ENCODE measurements around the gene KCND3.

The KCND3 gene

DNA sequence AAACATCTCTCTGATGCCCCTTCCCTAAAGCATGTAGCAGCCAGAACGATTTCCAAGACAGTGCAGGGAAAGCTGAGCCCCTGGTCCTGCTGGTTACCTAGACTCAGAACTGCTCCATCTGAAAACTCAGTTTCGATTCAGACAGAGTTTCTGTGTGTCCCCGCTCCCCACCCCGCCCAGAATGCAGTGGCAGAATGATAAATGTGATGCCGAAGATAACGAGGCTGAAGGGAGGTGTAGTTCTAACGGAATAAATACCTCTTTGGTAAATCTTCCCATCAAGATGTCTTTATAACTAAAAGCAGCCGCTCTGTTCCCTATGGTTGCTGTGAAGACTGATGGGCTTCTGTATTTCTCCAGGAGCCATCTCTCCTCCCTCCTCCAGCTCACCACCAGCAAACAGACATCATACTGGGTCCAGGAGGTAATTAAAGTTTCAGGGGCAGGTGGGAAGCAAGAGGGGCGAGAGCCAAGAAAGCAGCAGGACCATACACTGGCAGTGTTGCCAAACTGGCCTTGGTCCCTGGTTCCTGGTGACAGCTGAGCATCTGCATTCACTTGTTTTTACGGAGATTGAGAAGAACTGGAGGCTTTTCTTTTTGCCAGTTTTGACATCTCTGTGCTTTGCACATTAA is 156.8 kb downstream of the KCND3 start:
- DNase-seq (no peak), ATAC-seq (no peak)
- Mint-ChIP-seq H3K27ac (no peak overlapping the region), H3K9me3 (no peaks in the 10 kb centered on the region), H3K4me1 (no peaks in the 10 kb centered on the region), H3K4me3 (no peak overlapping the region), H3K36me3 (ENCODE audit: low read depth) (no peaks in the 10 kb centered on the region), H3K27me3 (peaks cover 15% of the 10 kb centered on the region)

- Mint-ChIP-seq H3K9me3 (no peaks in the 10 kb centered on the region), H3K27me3 (peaks cover 17% of the 10 kb centered on the region), H3K4me1 (no peaks in the 10 kb centered on the region), H3K36me3 (ENCODE audit: low read depth) (no peaks in the 10 kb centered on the region), H3K4me3 (no peak overlapping the region), H3K27ac (no peak overlapping the region)
- DNase-seq (no peak), ATAC-seq (no peak)
These were observed 158.3 kb downstream of the KCND3 start for GRCh38 chr1:111831153-111831552.

- H3K27me3 Mint-ChIP-seq, result peaks cover 20% of the 10 kb centered on the region
- no peaks in the 10 kb centered on the region for H3K9me3 Mint-ChIP-seq
- H3K4me1 Mint-ChIP-seq, result no peaks in the 10 kb centered on the region
- no peak overlapping the region for H3K4me3 Mint-ChIP-seq
- H3K27ac Mint-ChIP-seq, result no peak overlapping the region
- DNase-seq, result no peak
- no peak for ATAC-seq
- H3K36me3 Mint-ChIP-seq (ENCODE audit: low read depth), result no peaks in the 10 kb centered on the region
These were observed 161.5 kb downstream of the KCND3 start for GRCh38 chr1:111827946-111828345.

DNA sequence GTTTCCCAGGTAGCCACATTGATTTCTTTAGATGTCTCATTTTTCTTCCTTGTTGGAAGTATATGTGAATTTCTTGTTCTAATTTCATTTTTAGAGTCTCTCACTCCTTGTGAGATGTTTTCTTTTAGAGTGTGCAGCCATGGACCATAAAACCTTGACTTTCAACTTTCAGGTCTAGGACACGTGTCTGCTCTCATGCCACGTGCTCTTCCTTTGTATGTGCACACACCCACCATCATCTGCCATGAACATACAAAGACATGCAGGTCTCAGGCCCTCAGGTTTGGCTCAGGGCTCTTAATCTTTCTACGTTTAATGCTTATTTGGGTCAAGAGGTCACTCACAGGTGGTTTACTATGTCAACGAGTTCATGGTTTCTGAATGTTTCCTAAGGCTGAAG is 163.2 kb downstream of the KCND3 start:
- Mint-ChIP-seq H3K27me3 (peaks cover 24% of the 10 kb centered on the region), H3K36me3 (ENCODE audit: low read depth) (no peaks in the 10 kb centered on the region), H3K27ac (no peak overlapping the region), H3K4me1 (no peaks in the 10 kb centered on the region), H3K9me3 (no peaks in the 10 kb centered on the region), H3K4me3 (no peak overlapping the region)
- DNase-seq (no peak), ATAC-seq (no peak)

DNA sequence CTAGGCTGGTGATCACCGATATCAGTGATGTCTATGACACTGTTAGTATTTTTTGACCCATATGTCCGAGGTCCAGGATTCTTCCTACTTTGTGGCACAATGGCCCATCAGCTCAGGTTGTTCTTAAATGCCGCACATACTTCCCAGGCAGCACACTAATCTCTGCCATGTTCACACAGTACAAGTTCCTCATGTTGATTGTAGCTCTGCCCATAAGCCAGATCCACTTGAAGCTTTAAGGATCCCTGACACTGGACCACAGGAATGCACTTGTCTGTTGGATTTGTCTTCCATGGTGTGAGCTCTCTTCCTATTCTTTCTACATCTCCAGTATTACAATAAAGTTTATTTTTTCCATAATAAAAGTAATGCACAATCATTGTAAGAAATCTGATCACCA is 164.3 kb downstream of the KCND3 start:
- H3K27ac Mint-ChIP-seq, result no peak overlapping the region
- H3K4me3 Mint-ChIP-seq, result no peak overlapping the region
- H3K36me3 Mint-ChIP-seq (ENCODE audit: low read depth), result no peaks in the 10 kb centered on the region
- no peak for ATAC-seq
- no peaks in the 10 kb centered on the region for H3K4me1 Mint-ChIP-seq
- peaks cover 24% of the 10 kb centered on the region for H3K27me3 Mint-ChIP-seq
- H3K9me3 Mint-ChIP-seq, result no peaks in the 10 kb centered on the region
- no peak for DNase-seq

- no peaks in the 10 kb centered on the region for H3K9me3 Mint-ChIP-seq
- ATAC-seq (no peak), DNase-seq (no peak)
- no peaks in the 10 kb centered on the region for H3K4me1 Mint-ChIP-seq
- H3K4me3 Mint-ChIP-seq, result no peak overlapping the region
- H3K27ac Mint-ChIP-seq, result no peak overlapping the region
- H3K27me3 Mint-ChIP-seq, result peaks cover 10% of the 10 kb centered on the region
- no peaks in the 10 kb centered on the region for H3K36me3 Mint-ChIP-seq (ENCODE audit: low read depth)
These were observed 167.3 kb downstream of the KCND3 start for GRCh38 chr1:111822138-111822537.

DNA sequence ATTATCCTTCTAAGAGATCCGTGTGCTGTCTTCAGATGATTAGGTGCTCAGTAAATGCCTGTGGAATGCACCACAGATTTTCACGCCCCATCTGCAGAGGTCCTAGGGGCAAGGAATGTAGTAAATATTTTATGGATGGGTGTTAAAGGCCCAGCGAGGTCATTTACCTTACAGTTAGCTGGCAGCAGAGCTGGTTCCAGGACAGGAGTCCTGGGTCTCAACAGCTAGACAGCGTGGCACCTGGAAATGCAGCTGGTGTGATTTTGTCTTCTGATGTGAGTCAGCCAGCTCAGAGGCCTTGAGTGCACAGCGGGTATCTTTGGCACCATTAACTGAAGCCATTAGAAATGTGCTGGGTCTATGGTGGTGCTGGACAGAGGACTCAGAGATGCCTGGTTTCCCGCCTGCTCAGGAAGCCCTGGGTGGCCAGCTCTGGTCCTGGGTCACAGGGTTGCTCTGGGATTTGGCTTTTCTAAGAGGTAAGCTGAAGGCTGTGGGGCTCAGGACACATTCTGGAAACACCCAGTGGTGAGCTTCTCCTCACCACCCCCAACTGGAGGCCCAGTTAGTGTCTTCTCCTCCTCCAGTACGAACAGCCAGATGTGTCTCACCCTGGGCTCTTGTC is 168.2 kb downstream of the KCND3 start:
- Mint-ChIP-seq H3K4me1 (no peaks in the 10 kb centered on the region), H3K27me3 (peaks cover 9% of the 10 kb centered on the region), H3K36me3 (ENCODE audit: low read depth) (no peaks in the 10 kb centered on the region), H3K4me3 (no peak overlapping the region), H3K27ac (no peak overlapping the region), H3K9me3 (no peaks in the 10 kb centered on the region)
- ATAC-seq (no peak), DNase-seq (no peak)

DNA sequence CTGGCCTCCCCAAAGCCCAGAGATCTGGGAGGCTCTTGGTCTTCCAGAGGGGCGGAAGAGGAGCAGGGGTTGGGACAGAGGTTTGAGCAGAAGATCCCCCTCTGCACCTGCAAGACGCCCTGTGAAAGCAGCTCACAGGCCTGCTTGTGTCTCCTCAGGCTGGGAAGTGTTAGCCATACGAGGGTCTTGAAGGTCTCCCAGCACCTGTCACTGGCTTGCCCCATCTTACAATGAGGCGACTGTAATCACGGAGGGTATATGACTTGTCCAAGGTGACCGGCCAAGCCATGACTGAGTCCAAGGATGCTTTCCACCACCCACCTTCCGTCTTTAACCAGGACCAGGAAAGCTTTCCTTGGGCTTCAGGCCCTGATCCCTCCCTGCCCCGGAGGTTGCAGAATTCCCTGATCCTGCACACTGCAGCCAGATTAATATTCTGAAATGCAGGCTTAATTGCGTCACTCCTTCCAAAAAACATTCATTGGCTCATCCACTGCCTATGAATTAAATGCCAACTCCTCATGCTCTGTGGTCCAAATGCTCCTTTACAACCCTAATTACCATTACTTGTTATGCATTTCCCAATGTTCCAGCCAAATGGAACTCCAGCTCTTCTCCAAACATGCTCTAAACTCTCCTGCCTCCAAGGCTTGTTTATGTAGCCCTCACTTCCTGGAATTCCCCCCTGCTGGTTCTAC is 169.8 kb downstream of the KCND3 start:
- Mint-ChIP-seq H3K27me3 (peaks cover 6% of the 10 kb centered on the region), H3K9me3 (no peaks in the 10 kb centered on the region), H3K4me3 (no peak overlapping the region), H3K27ac (no peak overlapping the region), H3K36me3 (ENCODE audit: low read depth) (no peaks in the 10 kb centered on the region), H3K4me1 (no peaks in the 10 kb centered on the region)
- ATAC-seq (no peak), DNase-seq (no peak)

DNA sequence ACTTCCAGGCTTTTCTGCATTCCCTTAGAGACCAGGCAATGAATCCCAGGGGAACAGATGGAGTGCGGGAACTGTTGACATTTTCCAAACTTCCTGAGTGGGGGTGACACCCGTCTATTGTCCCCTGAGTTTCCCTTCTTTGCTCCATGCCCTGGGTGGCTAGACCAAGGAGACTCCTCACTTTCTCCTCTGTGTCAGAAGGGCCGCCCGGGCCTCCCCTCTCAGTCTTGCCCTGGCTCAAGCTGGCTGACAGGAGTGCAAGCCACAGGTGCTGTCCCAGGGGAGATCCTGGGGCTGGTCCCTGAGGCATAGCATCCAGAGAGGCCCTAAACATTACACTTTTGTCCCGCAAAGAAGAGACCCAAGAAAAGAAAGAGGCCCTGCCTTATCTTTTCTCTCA is 170.9 kb downstream of the KCND3 start:
- Mint-ChIP-seq H3K36me3 (ENCODE audit: low read depth) (no peaks in the 10 kb centered on the region), H3K27ac (no peak overlapping the region), H3K4me3 (no peak overlapping the region), H3K4me1 (no peaks in the 10 kb centered on the region), H3K9me3 (no peaks in the 10 kb centered on the region), H3K27me3 (peaks cover 5% of the 10 kb centered on the region)
- no peak for DNase-seq
- no peak for ATAC-seq

DNA sequence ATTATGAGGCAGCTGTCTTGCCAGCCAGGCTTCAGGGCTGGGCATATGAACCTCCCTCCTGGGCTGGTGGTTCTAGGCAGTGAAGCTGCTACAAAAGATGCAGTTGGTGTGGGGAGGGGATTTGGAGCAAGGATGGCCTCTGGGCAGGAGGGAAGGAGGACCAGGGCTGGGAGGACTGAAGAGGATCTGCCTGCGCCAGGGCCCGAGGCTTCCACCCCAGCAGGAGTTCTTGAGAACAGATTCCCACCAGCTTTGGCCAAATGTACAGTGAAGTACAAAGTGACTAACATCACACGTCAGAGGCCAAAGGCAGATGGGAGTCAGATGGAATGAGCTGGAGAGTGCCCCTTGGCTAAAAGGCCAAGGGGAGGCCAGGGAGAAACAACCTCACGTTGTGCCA is 171.4 kb downstream of the KCND3 start:
- DNase-seq (no peak), ATAC-seq (no peak)
- Mint-ChIP-seq H3K4me3 (no peak overlapping the region), H3K4me1 (no peaks in the 10 kb centered on the region), H3K27ac (no peak overlapping the region), H3K36me3 (ENCODE audit: low read depth) (no peaks in the 10 kb centered on the region), H3K27me3 (peaks cover 5% of the 10 kb centered on the region), H3K9me3 (no peaks in the 10 kb centered on the region)

DNA sequence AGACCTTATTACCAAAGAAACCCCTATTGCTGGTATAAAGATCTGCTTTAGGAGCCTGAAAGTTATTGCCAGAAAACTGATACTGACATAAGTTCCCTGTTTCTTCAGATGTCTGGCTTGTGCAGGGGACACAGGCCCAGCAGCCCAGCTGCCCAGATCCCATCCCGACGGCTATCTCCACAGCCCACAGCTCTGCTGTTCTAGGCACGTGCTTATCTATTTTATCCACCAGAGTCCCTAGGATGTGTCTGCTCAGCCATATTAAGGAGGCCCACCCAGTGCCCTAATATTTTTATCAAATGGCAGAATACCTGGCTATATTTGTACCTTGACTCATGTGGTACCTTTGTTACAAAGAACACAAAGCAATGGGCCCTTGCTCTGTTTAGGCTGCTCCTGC is 174.8 kb downstream of the KCND3 start:
- no peaks in the 10 kb centered on the region for H3K36me3 Mint-ChIP-seq (ENCODE audit: low read depth)
- H3K9me3 Mint-ChIP-seq, result no peaks in the 10 kb centered on the region
- DNase-seq, result no peak
- H3K27me3 Mint-ChIP-seq, result no peaks in the 10 kb centered on the region
- H3K4me3 Mint-ChIP-seq, result no peak overlapping the region
- no peak overlapping the region for H3K27ac Mint-ChIP-seq
- H3K4me1 Mint-ChIP-seq, result no peaks in the 10 kb centered on the region
- no peak for ATAC-seq

DNA sequence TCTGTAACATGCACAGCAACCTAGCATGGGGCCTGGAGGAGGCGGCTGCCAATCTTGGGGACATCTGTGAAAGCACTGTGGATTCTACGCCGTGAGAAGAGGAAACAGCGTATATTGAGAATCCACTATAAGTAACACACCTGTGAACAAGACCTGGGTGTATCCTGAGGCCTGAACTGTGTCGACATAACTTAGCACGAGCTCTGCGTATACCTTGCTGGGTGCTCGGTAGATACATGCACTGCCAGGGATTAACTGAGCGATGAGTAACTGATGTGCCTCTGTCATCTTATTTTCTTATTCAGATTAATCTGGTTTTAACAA is 175.2 kb downstream of the KCND3 start:
- H3K4me3 Mint-ChIP-seq, result no peak overlapping the region
- H3K9me3 Mint-ChIP-seq, result no peaks in the 10 kb centered on the region
- H3K4me1 Mint-ChIP-seq, result no peaks in the 10 kb centered on the region
- DNase-seq (no peak), ATAC-seq (no peak)
- no peaks in the 10 kb centered on the region for H3K27me3 Mint-ChIP-seq
- H3K27ac Mint-ChIP-seq, result no peak overlapping the region
- no peaks in the 10 kb centered on the region for H3K36me3 Mint-ChIP-seq (ENCODE audit: low read depth)

- no peak overlapping the region for H3K4me3 Mint-ChIP-seq
- DNase-seq (no peak), ATAC-seq (no peak)
These were observed 175.8 kb downstream of the KCND3 start for GRCh38 chr1:111813440-111814304.

GRCh38 chr1:111812306-111812705 is 177.2 kb downstream of the KCND3 start:
- Mint-ChIP-seq H3K4me1 (no peaks in the 10 kb centered on the region), H3K36me3 (ENCODE audit: low read depth) (no peaks in the 10 kb centered on the region), H3K9me3 (no peaks in the 10 kb centered on the region), H3K27me3 (no peaks in the 10 kb centered on the region), H3K27ac (no peak overlapping the region), H3K4me3 (no peak overlapping the region)
- ATAC-seq, result no peak
- DNase-seq, result no peak

More at GRCh38 chr1:111813440-111814304, 175.8 kb downstream of the KCND3 start:
- no peaks in the 10 kb centered on the region for H3K4me1 Mint-ChIP-seq
- no peaks in the 10 kb centered on the region for H3K9me3 Mint-ChIP-seq
- H3K27ac Mint-ChIP-seq, result no peak overlapping the region
- H3K36me3 Mint-ChIP-seq (ENCODE audit: low read depth), result no peaks in the 10 kb centered on the region
- H3K27me3 Mint-ChIP-seq, result no peaks in the 10 kb centered on the region

DNA sequence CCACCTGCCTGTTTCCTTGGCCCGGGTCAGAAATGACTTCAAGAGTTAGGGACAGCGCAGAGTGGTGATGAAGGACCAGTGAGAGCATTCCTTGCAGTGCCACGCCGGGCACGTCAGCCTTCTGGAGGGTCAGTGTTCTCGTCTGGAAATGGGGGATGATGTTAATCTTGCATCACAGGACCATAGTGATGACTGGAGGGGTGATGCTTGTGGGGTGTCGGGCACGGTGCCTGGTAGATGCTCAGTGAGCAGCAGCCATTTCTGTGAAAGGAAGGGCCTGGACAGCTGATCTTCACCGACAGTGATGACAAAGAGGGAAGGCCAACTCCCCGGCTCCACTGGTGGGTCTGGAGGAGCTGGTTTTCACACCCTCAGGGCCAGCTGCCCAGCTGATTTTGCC is 177.6 kb downstream of the KCND3 start:
- ATAC-seq (no peak), DNase-seq (no peak)
- Mint-ChIP-seq H3K9me3 (no peaks in the 10 kb centered on the region), H3K4me1 (no peaks in the 10 kb centered on the region), H3K4me3 (no peak overlapping the region), H3K27ac (no peak overlapping the region), H3K27me3 (no peaks in the 10 kb centered on the region), H3K36me3 (ENCODE audit: low read depth) (no peaks in the 10 kb centered on the region)

Data from activated naive CD8-positive, alpha-beta T cell treated with anti-CD3 and anti-CD28 coated beads, Interleukin-2, amount 50 U/mL, for 24 hours (primary cell).